CD4-positive, alpha-beta T cell treated with Interleukin-10 for 1 hour (primary cell): Measurements from ENCODE around the gene PDZD2.
"Not testable (repeated sequence)": the region's sequence is repeated elsewhere in the genome, so short reads cannot be mapped to it uniquely, and the experiment has no call there.

Experiments used
- DNase-seq: peaks from one replicate; pipeline ENCODE4 v3.0.0-alpha.2; 2020

PDZD2 gene

DNA sequence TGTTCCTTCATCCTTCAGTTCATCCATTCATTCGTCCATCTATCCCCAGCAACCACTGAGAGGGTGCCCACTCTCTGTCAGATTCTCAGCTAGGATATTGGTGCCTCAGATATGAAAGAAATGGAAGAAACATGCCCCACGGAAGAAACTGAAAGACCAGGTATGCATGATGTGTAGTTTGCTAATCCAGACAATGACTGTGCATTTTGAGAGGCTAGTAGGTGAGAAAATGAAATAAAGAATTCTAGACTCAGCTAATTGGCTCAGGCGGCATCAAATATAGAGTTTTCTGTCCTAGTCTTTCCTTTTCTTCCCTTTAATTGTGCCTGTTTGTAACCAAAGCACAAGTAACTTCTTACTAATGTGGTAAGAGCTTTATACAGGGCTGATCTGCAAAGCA lies 104.7 kb downstream of the PDZD2 start:
- no peak for DNase-seq

- DNase-seq: no peak
These were observed 109.7 kb downstream of the PDZD2 start for GRCh38 chr5:31748458-31749172.

DNA sequence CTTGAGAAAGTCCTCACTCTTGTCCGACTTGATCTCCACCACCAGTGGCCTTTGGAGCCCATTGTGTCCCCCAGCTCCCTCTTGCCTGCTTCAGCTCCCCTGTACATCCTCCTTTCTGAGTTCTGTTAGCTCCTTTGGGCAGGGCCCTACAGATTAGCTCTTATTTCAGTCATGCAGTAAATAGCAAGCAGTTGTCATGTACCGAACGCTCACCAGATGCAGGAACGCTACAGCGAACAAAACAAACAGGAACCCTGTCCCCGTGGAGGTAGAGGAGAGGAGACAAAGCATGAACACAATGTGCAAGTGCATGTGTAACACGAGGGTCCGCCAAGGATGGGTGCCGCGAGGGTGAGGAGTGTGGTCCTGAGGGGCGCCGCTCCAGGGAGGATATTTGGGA lies 111.3 kb downstream of the PDZD2 start:
- DNase-seq: no peak

GRCh38 chr5:31751610-31752009 lies 112.7 kb downstream of the PDZD2 start:
- no peak for DNase-seq

DNA sequence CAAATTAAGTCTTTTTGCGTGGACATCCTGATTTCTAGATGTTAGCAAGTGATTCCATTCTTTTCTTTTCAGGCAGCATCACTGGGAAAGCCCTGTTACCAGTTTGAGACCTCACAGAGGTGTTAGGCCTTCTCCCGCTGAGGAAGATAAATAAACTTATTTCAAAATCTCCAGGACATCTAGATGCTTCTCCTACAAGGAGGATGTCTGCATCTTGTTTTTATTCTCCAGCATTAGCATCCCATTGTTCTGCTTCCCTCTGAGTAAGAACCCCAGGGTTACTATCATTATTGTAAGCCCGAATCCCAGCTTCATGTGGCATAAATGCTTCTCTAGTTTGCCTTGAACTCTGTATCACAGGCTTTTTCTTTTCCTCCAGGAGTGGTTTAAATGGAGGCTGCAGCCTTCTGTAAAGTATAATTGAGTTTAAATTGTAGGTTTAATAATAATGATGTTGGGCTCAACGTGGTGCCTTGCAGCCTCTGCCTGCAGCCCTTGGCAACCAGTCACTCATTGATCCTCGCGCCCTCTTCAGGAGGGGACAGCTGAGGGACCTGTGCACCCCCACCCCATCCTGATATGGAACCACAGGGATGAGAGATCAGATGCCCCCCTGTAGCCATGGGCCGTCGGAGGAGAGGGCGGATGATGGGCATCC lies 114.9 kb downstream of the PDZD2 start:
- no peak for DNase-seq

GRCh38 chr5:31754358-31754704 lies 115.4 kb downstream of the PDZD2 start:
- no peak for DNase-seq

DNA sequence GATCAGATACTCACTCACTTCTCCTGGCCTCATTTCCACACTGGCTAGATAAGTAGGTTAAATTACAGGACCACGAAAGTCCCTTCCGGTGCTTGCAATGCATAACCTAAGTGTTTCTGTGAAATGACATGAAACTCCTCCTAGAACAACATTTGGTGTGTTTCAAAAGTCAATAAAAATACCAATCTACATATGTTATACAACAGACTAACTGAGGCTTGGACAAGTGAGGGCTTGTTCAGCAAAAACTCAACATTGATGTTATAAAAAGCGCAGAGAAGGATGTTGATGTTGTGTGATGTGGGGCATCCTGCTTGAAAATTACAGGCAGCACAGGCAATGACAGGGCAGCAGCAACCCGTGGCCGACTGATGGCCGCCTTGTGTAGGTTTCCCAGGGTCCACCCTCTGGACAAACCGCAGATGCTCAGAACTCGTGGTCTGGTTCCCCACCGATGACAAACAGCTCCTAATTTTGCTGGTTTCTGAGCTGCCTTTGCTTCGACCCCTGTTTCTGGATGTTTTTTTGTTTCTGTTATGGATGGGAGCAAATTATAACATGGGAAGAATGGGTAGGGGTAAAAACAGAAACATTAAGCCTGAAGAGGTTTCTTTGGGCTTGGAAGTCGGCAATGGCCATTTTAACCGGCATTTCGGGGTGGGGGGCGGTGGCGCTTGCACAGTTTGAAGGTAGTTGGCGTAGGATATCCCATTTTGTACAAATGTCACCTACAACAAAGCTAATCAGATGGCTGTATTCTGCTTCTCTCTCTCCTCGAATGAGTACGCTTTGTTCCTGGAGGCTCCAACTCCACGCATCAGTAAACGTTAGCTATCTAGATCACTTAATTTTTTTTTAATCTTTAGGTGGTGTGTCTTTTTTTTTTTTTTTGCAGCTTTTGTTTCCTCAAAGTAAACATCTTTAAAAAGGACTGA lies 116.1 kb downstream of the PDZD2 start:
- no peak for DNase-seq

GRCh38 chr5:31755676-31756230 lies 116.8 kb downstream of the PDZD2 start:
- DNase-seq: no peak

- DNase-seq: no peak
These were observed 118.9 kb downstream of the PDZD2 start for GRCh38 chr5:31757806-31758205.

- no peak for DNase-seq
These were observed 120.0 kb downstream of the PDZD2 start for GRCh38 chr5:31758803-31759425.

GRCh38 chr5:31759925-31760324 lies 121.0 kb downstream of the PDZD2 start:
- DNase-seq: no peak

GRCh38 chr5:31761877-31762276 lies 122.9 kb downstream of the PDZD2 start:
- DNase-seq: no peak

- no peak for DNase-seq
These were observed 124.5 kb downstream of the PDZD2 start for GRCh38 chr5:31763424-31763823.

DNA sequence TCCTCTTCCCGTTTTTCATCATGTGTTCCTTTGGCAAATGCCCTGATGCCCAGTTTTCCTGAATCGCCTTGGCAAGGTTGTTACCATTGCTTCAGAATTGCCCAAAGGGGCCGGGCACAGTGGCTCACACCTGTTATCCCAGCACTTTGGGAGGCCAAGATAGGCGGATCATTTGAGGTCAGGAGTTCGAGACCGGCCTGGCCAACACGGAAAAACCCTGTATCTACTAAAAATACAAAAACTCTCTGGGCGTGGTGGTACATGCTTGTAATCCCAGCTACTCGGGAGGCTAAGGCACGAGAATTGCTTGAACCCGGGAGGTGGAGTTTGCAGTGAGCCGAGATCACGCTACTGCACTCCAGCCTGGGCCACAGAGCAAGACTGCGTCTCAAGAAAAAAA lies 125.8 kb downstream of the PDZD2 start:
- DNase-seq: not testable (repeated sequence)

- no peak for DNase-seq
These were observed 128.6 kb downstream of the PDZD2 start for GRCh38 chr5:31767335-31768031.

DNA sequence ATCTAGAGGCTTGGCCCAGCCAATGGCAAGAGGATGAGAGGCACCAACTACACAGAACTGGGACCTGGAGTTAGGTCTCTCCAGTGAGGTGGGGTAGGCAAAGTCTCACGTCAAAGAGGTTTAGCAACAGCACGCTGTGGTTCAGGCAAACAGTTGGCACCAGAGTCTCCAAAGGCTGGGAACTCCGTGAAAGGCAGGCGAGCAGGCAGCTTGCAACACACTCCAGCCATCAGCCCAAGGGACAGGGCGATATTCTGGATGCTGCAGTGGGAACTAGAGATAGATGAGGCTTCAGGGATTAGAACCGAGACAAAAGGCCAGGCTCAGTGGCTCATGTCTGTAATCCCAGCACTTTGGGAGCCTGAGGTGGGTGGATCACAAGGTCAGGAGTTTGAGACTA lies 129.1 kb downstream of the PDZD2 start:
- no peak for DNase-seq

DNA sequence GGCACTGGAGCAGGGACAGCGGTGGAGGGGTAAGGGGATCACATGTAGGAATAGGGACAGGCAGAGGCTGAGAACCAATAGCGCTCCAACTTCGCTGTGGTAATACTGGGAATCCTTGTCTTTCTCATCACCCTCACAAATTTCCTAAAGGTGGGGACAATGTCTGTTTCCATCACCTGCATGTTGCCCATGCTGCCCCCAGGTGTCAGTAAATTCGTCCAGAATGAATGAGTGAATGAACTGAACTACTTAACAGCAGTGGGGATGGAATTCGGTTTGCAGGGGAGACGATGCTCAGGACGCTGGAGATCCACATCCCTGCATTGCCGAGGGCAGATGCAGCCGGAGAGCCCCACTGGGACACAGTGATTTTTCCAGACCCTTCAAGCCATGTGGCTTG lies 129.9 kb downstream of the PDZD2 start:
- no peak for DNase-seq

GRCh38 chr5:31769530-31769929 lies 130.6 kb downstream of the PDZD2 start:
- no peak for DNase-seq

- no peak for DNase-seq
These were observed 131.3 kb downstream of the PDZD2 start for GRCh38 chr5:31770132-31770720.

- no peak for DNase-seq
These were observed 132.1 kb downstream of the PDZD2 start for GRCh38 chr5:31770998-31771397.

DNA sequence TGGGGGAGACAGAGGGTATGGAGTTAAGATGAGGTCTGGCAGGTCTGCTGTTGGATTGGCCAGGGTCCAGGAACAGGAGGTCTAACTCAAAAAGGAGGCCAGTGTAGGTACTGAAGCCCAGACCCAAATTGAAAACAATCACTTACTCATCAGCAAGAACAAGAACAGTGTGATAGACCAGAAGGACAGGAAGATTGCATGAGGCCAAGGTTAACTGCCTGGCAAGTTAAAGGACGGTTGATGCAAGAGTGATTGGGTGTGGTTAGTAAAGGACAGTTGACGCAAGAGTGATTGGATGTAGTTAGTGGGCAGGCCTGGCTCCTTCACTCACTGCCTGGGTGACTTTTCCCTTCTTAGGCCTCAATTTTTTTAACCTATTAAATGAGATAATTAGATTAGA lies 132.6 kb downstream of the PDZD2 start:
- DNase-seq: no peak

- not testable (repeated sequence) for DNase-seq
These were observed 137.4 kb downstream of the PDZD2 start for GRCh38 chr5:31776294-31776693.
